Lower leg skin (tissue), 4 donors: ENCODE results near the gene FAM114A1. TPM values are rescaled to one million over a fixed set of nuclear protein-coding genes. Genes with fewer than 3 reads are reported as not detected.
"Not testable (repeated sequence)": the region's sequence is repeated elsewhere in the genome, so short reads cannot be mapped to it uniquely, and the experiment has no call there.

ENCODE experiments used
- DNase-seq, 2 donors: peaks; one replicate each; pipeline ENCODE4 v3.0.0-alpha.2; 2019; ENCODE audit warnings: low spot score in 2 of 2
- H3K4me3 ChIP-seq: fragments of 200-600 bp; sonication (generic); 2 replicates; pipeline ENCODE4 v1.5.1; 2017; ENCODE audit warnings: mild to moderate bottlenecking, low read depth; ENCODE audit not compliant: poor library complexity, severe bottlenecking
- POLR2A ChIP-seq, 2 donors: fragments of 450-650 bp; IDR thresholded peaks; one replicate each; pipeline ENCODE4 v1.6.1; 2016 to 2017; ENCODE audit warnings: antibody characterized with exemption in 2 of 2, mild to moderate bottlenecking in 1 of 2, moderate library complexity in 1 of 2
- WGBS, 2 donors: methylation state at CpG; one replicate each; pipeline ENCODE4 v1.1.5; 2018; 5-methylcytosine and 5-hydroxymethylcytosine counted together
- intact Hi-C: fragments of 100-400 bp; cut with DNase I; formaldehyde crosslinking; loops from one replicate; pipeline ENCODE4 v1.15.0; 2023; ENCODE audit warnings: low total_unique reads
- total RNA-seq, 4 donors: library from RNA; depleted of rRNA; stranded (reverse); fragments of >200 nt; gene quantifications; one replicate each; pipeline ENCODE4 v1.1.0, GENCODE V29; 2016
- TF ChIP-seq, protein P1 (sequence below), 3 donors: fragments of 450-650 bp; IDR thresholded peaks; one replicate each; pipeline ENCODE4 v1.5.1; 2016; ENCODE audit warnings: antibody characterized with exemption in 3 of 3, mild to moderate bottlenecking in 3 of 3, moderate library complexity in 2 of 3

The FAM114A1 gene
- total RNA-seq, 4 donors from 2014 or later: 49.8 to 71.0 (median 54.6) TPM

- 87 to 89% methylated on average over 6 of the region's 6 CpGs for WGBS, 2 donors
- DNase-seq: no peak
- no peak overlapping the region for H3K4me3 ChIP-seq
- no peak for TF ChIP-seq POLR2A (IDR thresholded peaks at IDR 0.05)
- TF ChIP-seq, protein P1, sequence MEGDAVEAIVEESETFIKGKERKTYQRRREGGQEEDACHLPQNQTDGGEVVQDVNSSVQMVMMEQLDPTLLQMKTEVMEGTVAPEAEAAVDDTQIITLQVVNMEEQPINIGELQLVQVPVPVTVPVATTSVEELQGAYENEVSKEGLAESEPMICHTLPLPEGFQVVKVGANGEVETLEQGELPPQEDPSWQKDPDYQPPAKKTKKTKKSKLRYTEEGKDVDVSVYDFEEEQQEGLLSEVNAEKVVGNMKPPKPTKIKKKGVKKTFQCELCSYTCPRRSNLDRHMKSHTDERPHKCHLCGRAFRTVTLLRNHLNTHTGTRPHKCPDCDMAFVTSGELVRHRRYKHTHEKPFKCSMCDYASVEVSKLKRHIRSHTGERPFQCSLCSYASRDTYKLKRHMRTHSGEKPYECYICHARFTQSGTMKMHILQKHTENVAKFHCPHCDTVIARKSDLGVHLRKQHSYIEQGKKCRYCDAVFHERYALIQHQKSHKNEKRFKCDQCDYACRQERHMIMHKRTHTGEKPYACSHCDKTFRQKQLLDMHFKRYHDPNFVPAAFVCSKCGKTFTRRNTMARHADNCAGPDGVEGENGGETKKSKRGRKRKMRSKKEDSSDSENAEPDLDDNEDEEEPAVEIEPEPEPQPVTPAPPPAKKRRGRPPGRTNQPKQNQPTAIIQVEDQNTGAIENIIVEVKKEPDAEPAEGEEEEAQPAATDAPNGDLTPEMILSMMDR (IDR thresholded peaks at IDR 0.05): no peak
- intact Hi-C loops: no loop called here
These were observed 63.1 kb downstream of the FAM114A1 start for GRCh38 chr4:38930707-38931106.

GRCh38 chr4:38931125-38931524, 63.5 kb downstream of the FAM114A1 start:
- TF ChIP-seq POLR2A (IDR thresholded peaks at IDR 0.05): no peak
- TF ChIP-seq, protein P1 (IDR thresholded peaks at IDR 0.05): no peak
- WGBS, 2 donors: 73 to 74% methylated on average over 5 of the region's 5 CpGs
- no peak for DNase-seq
- intact Hi-C loops: no loop called here
- H3K4me3 ChIP-seq: no peak overlapping the region

DNA sequence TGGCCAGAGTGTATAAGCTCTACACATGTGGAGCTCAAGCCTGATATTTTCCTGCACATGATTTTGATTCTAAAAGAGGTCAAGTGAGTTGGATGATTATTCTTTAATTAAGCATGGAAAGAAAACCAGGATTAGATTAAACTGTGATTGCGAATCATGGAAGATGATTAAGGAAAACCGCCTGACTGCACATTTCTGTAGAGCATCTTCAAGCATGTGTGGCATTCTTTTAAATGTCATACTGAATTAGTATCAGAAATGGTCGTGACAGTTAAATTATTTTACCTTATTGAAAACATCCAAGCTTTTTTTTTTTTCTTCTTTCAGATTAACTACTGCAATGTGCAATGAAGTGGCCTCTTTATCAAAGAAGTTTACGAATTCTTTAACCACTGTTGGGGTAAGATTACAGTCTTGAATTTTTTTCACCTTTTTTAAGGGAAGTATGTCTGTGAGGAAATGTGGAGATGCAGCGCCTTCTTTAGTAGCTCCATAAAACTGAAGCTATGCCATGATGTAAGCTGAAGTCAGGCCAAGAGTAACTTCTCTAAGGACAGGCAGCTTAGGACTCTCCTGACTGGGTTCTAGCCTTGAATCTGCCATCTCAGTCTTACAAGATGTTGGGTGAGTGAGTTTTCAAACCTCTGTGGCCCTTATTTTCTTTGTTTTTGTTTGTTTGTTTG, 67.9 kb downstream of the FAM114A1 start:
- H3K4me3 ChIP-seq: no peak overlapping the region
- no peak for DNase-seq
- intact Hi-C loops: no loop called here
- WGBS, 2 donors: 76 to 79% methylated on average over 5 of the region's 5 CpGs
- TF ChIP-seq, protein P1 (IDR thresholded peaks at IDR 0.05): no peak
- no peak for TF ChIP-seq POLR2A (IDR thresholded peaks at IDR 0.05)

DNA sequence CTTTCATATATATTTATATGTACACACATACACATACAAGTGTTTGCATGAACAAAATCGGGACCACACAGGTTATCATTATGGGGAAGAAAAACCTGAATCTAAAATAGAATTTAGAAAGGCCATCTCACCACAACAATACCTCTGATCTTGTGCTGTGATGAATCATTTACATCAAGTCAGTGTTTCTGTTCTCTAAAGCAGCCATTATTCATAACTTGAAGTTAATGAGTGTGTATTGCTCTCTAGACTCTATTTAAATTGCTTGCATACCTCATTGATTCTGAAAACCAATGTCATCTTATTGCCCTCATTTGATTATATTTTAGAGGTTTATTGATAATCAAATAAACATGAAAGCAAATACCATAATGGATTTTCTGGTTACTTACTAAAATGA, 71.6 kb downstream of the FAM114A1 start:
- TF ChIP-seq POLR2A (IDR thresholded peaks at IDR 0.05): no peak
- TF ChIP-seq, protein P1 (IDR thresholded peaks at IDR 0.05): no peak
- WGBS, 2 donors: 91 to 94% methylated on average over 1 of the region's 1 CpG
- intact Hi-C loops: no loop called here
- no peak overlapping the region for H3K4me3 ChIP-seq
- DNase-seq: no peak

DNA sequence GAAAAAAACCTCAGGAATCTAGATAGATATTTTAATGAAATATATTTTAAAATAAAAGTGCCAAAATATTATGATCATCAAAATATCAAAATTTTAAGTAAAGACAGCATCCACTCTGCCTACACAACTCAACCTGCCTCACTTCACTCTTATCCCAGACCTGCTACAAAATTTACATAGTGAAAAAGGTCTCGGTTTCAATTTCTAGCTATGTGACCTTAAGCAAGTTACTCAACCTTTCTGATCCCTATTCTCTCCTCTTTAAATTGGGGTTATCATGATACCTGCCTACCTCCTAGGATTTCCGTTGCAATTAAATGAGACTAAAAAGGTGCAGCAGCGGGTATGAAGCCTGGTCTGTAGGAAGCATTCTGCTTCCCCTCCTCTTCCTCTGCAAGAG, 72.9 kb downstream of the FAM114A1 start:
- 96% methylated on average over 3 of the region's 3 CpGs for WGBS, 2 donors
- TF ChIP-seq, protein P1 (IDR thresholded peaks at IDR 0.05): no peak
- TF ChIP-seq POLR2A (IDR thresholded peaks at IDR 0.05): no peak
- H3K4me3 ChIP-seq: no peak overlapping the region
- DNase-seq: no peak
- intact Hi-C loops: no loop called here

GRCh38 chr4:38941906-38942305, 74.3 kb downstream of the FAM114A1 start:
- H3K4me3 ChIP-seq, intact Hi-C loops, DNase-seq: not testable (repeated sequence)
- WGBS, 2 donors: 86 to 88% methylated on average over 3 of the region's 3 CpGs
